GM12878 (cell line): ENCODE measurements around the gene TIGAR. TPM values are rescaled to one million over a fixed set of nuclear protein-coding genes. Genes with fewer than 3 reads are reported as not detected.
A peak's percentile ranks its signal among the peaks of the same experiment; 100 is the strongest.

Experiments used
- ATAC-seq: fragments of 200-7000 bp; cut with Tn5 transposase; 3 replicates; pipeline ENCODE4 v1.9.1; 2020; ENCODE audit warnings: mild to moderate bottlenecking, moderate library complexity
- Bru-seq: library from RNA; stranded (reverse); fragments of 400-500 nt; gene quantifications from one replicate; lab custom pipeline; 2021; lab: Mats Ljungman, UMichigan
- BruChase-seq, 2 experiments: library from RNA; stranded (reverse); fragments of 400-500 nt; gene quantifications; one replicate each; lab custom pipeline; 2021; lab: Mats Ljungman, UMichigan
- BruUV-seq: library from RNA; stranded (reverse); fragments of 400-500 nt; replicated peaks from 2 replicates; lab custom pipeline; 2021; lab: Mats Ljungman, UMichigan
- CTCF ChIA-PET: fragments of 300-600 bp; sonication (Branson Sonifier 250); formaldehyde crosslinking; extraction: SDS; loops from one replicate; lab custom pipeline; 2021; ENCODE audit warnings: inconsistent platforms; lab: Yijun Ruan, JAX
- POLR2A ChIA-PET: fragments of 350-600 bp; formaldehyde crosslinking; extraction: SDS; loops from one replicate; lab custom pipeline; 2021; ENCODE audit warnings: inconsistent platforms; lab: Charles Lee
- RAD21 ChIA-PET: fragments of 300-600 bp; sonication (Branson Sonifier 250); formaldehyde crosslinking; loops from one replicate; lab custom pipeline; 2023; ENCODE audit warnings: antibody characterized with exemption; ENCODE audit not compliant: unreplicated experiment; lab: Charles Lee
- SMC1A ChIA-PET: fragments of 300-600 bp; sonication (Branson Sonifier 250); formaldehyde crosslinking; loops from one replicate; lab custom pipeline; 2023; ENCODE audit not compliant: unreplicated experiment, uncharacterized antibody; lab: Charles Lee
- DNase-seq: peaks from one replicate; pipeline ENCODE4 v3.0.0-alpha.2; 2011; ENCODE audit warnings: low read depth, low spot score
- FAIRE-seq: peaks from 3 replicates; lab custom pipeline; 2011; peaks lifted over from hg19 to GRCh38; lab: Jason Lieb, UNC
- H2AFZ ChIP-seq: 2 replicates; pipeline ENCODE4 v1.6.0; 2011; ENCODE audit warnings: low read depth, low read length, control low read depth; ENCODE audit not compliant: control insufficient read depth
- H3K27ac ChIP-seq: 2 replicates; pipeline ENCODE4 v1.5.1; 2011; ENCODE audit warnings: control low read depth; ENCODE audit not compliant: control insufficient read depth, insufficient read depth
- H3K27me3 ChIP-seq, 2 experiments: replicated peaks in 1 of 2; 2 replicates each; pipeline versions ENCODE4 v1.6.0 to v1.6.1; 2011; ENCODE audit warnings: low read length in 1 of 2; ENCODE audit not compliant: control insufficient read depth in 2 of 2, insufficient read depth in 2 of 2
- H3K36me3 ChIP-seq, 2 experiments: 2 replicates each; pipeline ENCODE4 v1.5.1; 2011; ENCODE audit warnings: low read length in 1 of 2; ENCODE audit not compliant: control insufficient read depth in 2 of 2, insufficient read depth in 2 of 2
- H3K4me1 ChIP-seq: 2 replicates; pipeline ENCODE4 v1.6.1; 2011; ENCODE audit warnings: mild to moderate bottlenecking, low read length, moderate library complexity, mixed read lengths; ENCODE audit not compliant: control insufficient read depth, insufficient read depth
- H3K4me2 ChIP-seq: 2 replicates; pipeline ENCODE4 v1.6.0; 2011; ENCODE audit warnings: control low read depth; ENCODE audit not compliant: control insufficient read depth, insufficient read depth
- H3K4me3 ChIP-seq: fragments of 200-600 bp; sonication (generic); 2 replicates; pipeline ENCODE4 v1.5.1; 2016
- H3K79me2 ChIP-seq: 2 replicates; pipeline ENCODE4 v1.6.0; 2011; ENCODE audit warnings: low read length; ENCODE audit not compliant: control insufficient read depth, insufficient read depth
- H3K9ac ChIP-seq: 2 replicates; pipeline ENCODE4 v1.8.0; 2011; ENCODE audit warnings: low read length, control low read depth, mixed read lengths; ENCODE audit not compliant: control insufficient read depth, insufficient read depth
- H3K9me3 ChIP-seq: replicated peaks from 3 replicates; pipeline ENCODE4 v1.5.1; 2011; ENCODE audit warnings: mild to moderate bottlenecking, low read length; ENCODE audit not compliant: control insufficient read depth, insufficient read depth
- H4K20me1 ChIP-seq: 2 replicates; pipeline ENCODE4 v1.6.0; 2011; ENCODE audit not compliant: control insufficient read depth, insufficient read depth
- ASH2L ChIP-seq: fragments of 300-600, 200-600 bp; sonication (generic); IDR thresholded peaks from 2 replicates; pipeline ENCODE4 v1.6.1; 2017; ENCODE audit warnings: low read depth, mild to moderate bottlenecking, borderline replicate concordance
- CHD2 ChIP-seq: IDR thresholded peaks from 2 replicates; pipeline ENCODE4 v1.6.1; 2011; ENCODE audit warnings: low read depth, low read length, improper control_type of control experiment, borderline replicate concordance
- HCFC1 ChIP-seq: fragments of 150-350 bp; IDR thresholded peaks from 2 replicates; pipeline ENCODE4 v1.6.1; 2014; ENCODE audit warnings: low read length
- IKZF1 ChIP-seq: fragments of 450-650 bp; conservative IDR thresholded peaks from 2 replicates; pipeline ENCODE4 v1.6.1; 2017; ENCODE audit warnings: antibody characterized with exemption, mild to moderate bottlenecking
- NR2F1 ChIP-seq: fragments of 450-650 bp; conservative IDR thresholded peaks from 2 replicates; pipeline ENCODE4 v1.6.1; 2017; ENCODE audit warnings: mild to moderate bottlenecking
- POLR2A ChIP-seq: IDR thresholded peaks from 2 replicates; pipeline ENCODE4 v1.6.1; 2011; ENCODE audit warnings: low read depth, mild to moderate bottlenecking, low read length
- SMAD5 ChIP-seq: IDR thresholded peaks from 2 replicates; pipeline ENCODE4 v1.6.1; 2016; ENCODE audit warnings: antibody characterized with exemption, low read depth
- SUPT20H ChIP-seq: IDR thresholded peaks from 2 replicates; pipeline ENCODE4 v1.6.1; 2011; ENCODE audit warnings: low read depth, mild to moderate bottlenecking, low read length, moderate library complexity, borderline replicate concordance; ENCODE audit not compliant: control insufficient read depth
- TCF12 ChIP-seq: IDR thresholded peaks from 2 replicates; pipeline ENCODE4 v1.6.1; 2011; ENCODE audit warnings: low read depth, mild to moderate bottlenecking, low read length
- YY1 ChIP-seq: IDR thresholded peaks from 2 replicates; pipeline ENCODE4 v1.6.1; 2011; ENCODE audit warnings: low read depth, mild to moderate bottlenecking, low read length
- WGBS: methylation state at CpG from one replicate; pipeline ENCODE4 v1.1.6; 2016; ENCODE audit warnings: low lambda C conversion rate; ENCODE audit not compliant: insufficient replicate concordance, insufficient coverage; ENCODE audit errors: missing lambda C conversion rate; 5-methylcytosine and 5-hydroxymethylcytosine counted together
- in situ Hi-C: fragments of 300-500 bp; cut with MboI; formaldehyde crosslinking; loops from 9 replicates; pipeline ENCODE4 v1.14.3; 2018; ENCODE audit warnings: mixed read lengths
- intact Hi-C: fragments of 100-400 bp; cut with micrococcal nuclease; formaldehyde crosslinking; loops from one replicate; pipeline ENCODE4 v1.14.2; 2022; ENCODE audit not compliant: unreplicated experiment
- long read RNA-seq, 2 experiments: library from polyadenylated mRNA; unstranded; transcript quantifications; one replicate each; pipeline ENCODE4 v2.0.0, GENCODE V29; 2019 to 2020
- polyA minus RNA-seq, 3 experiments: library from RNA; depleted of rRNA, polyadenylated mRNA; stranded (reverse); fragments of >200 nt; gene quantifications; 2 replicates each; pipeline ENCODE4 v1.2.3, GENCODE V29; 2011
- polyA plus RNA-seq, 11 experiments: library from polyadenylated mRNA; depleted of rRNA in 4 of 11; unstranded in 6 of 11; stranded (reverse) in 5 of 11; fragments of >200 nt; fragmentation: Nextera tagmentation in 4 of 11; fragmentation: Illumina TruSeq in 1 of 11; extraction: Ambion mirVana in 4 of 11; extraction: Trizol in 1 of 11; gene quantifications; 1 replicate in 1 of 11; 2 replicates in 10 of 11; pipeline versions ENCODE4 v1.2.1 to v1.2.3, GENCODE V29; 2011 to 2016; ENCODE audit warnings: inconsistent platforms in 2 of 11, missing spikeins in 2 of 11, low read depth in 1 of 11
- total RNA-seq, 4 experiments: library from RNA; depleted of rRNA in 3 of 4; stranded (reverse); fragments of >200 nt in 3 of 4; fragmentation: Illumina TruSeq in 1 of 4; extraction: Trizol in 1 of 4; gene quantifications; 2 replicates each; pipeline versions ENCODE4 v1.2.1 to v1.2.3, GENCODE V29; 2013 to 2021
- TF ChIP-seq, protein P1 (sequence below): fragments of 450-650 bp; IDR thresholded peaks from 2 replicates; pipeline ENCODE4 v1.6.1; 2017; ENCODE audit warnings: low read depth, mild to moderate bottlenecking, moderate library complexity
- TF ChIP-seq, protein P2 (sequence below): fragments of 450-650 bp; IDR thresholded peaks from 2 replicates; pipeline ENCODE4 v1.6.1; 2017; ENCODE audit warnings: mild to moderate bottlenecking, low read depth, inconsistent platforms; ENCODE audit not compliant: poor library complexity, severe bottlenecking

The TIGAR gene, protein sequence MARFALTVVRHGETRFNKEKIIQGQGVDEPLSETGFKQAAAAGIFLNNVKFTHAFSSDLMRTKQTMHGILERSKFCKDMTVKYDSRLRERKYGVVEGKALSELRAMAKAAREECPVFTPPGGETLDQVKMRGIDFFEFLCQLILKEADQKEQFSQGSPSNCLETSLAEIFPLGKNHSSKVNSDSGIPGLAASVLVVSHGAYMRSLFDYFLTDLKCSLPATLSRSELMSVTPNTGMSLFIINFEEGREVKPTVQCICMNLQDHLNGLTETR
- total RNA-seq (2013; cell fraction: nucleolus; rRNA removed), result 3.7 and 4.3 TPM in 2 replicates
- total RNA-seq (2014; rRNA removed) (8.7 and 10.6 TPM in 2 replicates), total RNA-seq (2014; rRNA removed; fragmentation: Illumina TruSeq; extraction: Trizol) (10.4 and 10.7 TPM in 2 replicates), total RNA-seq (2021) (7.6 and 11.5 TPM in 2 replicates), polyA plus RNA-seq (2011; rRNA removed) (10.1 and 39.4 TPM in 2 replicates), polyA plus RNA-seq (2014; fragmentation: Illumina TruSeq; extraction: Trizol) (18.9 and 21.8 TPM in 2 replicates), polyA plus RNA-seq (2014; fragmentation: Nextera tagmentation; extraction: Ambion mirVana) (10 to 100 TPM; 32.9 to 45.7 TPM), polyA plus RNA-seq (2014; rRNA removed) (14.1 and 15.9 TPM in 2 replicates), polyA plus RNA-seq (2016; fragmentation: Nextera tagmentation; extraction: Ambion mirVana) (10 to 100 TPM; 39.0 to 40.6 TPM), polyA minus RNA-seq (2011; rRNA and poly(A)+ RNA removed) (2.7 and 3.1 TPM in 2 replicates), Bru-seq, nascent RNA (percentile 74 among the genes with signal in this experiment), BruChase-seq, experiment 1, labeled RNA remaining after a 6-hour chase (percentile 87 among the genes with signal in this experiment), BruChase-seq, experiment 2, labeled RNA remaining after a 2-hour chase (percentile 94 among the genes with signal in this experiment)
- 5.8 TPM for polyA plus RNA-seq (2011; ENCODE audit: low read depth)
- polyA plus RNA-seq (2011; cell fraction: cytosol; rRNA removed), result 4.1 and 5.4 TPM in 2 replicates
- 3.6 and 4.6 TPM in 2 replicates for polyA plus RNA-seq (2011; cell fraction: nucleus; rRNA removed)
- 7.6 and 8.1 TPM in 2 replicates for polyA plus RNA-seq (2012)
- polyA minus RNA-seq (2011; cell fraction: cytosol; rRNA and poly(A)+ RNA removed), result 0.67 and 1.2 TPM in 2 replicates
- 2.2 and 5.0 TPM in 2 replicates for polyA minus RNA-seq (2011; cell fraction: nucleus; rRNA and poly(A)+ RNA removed)
- long read RNA-seq, experiment 1, transcript TIGAR-201 (6 exons, 2,782 nt), result major isoform, 60 of 62 reads
- long read RNA-seq, experiment 1, partial matches to known transcripts, result 1 of 62 reads
- long read RNA-seq, experiment 1, other reads (novel, unspliced or antisense), result 1 of 62 reads
- long read RNA-seq, experiment 2, transcript TIGAR-201 (6 exons, 2,782 nt), result major isoform, 336 of 357 reads
- long read RNA-seq, experiment 2, partial matches to known transcripts, result 6 of 357 reads
- long read RNA-seq, experiment 2, other reads (novel, unspliced or antisense), result 15 of 357 reads

DNA sequence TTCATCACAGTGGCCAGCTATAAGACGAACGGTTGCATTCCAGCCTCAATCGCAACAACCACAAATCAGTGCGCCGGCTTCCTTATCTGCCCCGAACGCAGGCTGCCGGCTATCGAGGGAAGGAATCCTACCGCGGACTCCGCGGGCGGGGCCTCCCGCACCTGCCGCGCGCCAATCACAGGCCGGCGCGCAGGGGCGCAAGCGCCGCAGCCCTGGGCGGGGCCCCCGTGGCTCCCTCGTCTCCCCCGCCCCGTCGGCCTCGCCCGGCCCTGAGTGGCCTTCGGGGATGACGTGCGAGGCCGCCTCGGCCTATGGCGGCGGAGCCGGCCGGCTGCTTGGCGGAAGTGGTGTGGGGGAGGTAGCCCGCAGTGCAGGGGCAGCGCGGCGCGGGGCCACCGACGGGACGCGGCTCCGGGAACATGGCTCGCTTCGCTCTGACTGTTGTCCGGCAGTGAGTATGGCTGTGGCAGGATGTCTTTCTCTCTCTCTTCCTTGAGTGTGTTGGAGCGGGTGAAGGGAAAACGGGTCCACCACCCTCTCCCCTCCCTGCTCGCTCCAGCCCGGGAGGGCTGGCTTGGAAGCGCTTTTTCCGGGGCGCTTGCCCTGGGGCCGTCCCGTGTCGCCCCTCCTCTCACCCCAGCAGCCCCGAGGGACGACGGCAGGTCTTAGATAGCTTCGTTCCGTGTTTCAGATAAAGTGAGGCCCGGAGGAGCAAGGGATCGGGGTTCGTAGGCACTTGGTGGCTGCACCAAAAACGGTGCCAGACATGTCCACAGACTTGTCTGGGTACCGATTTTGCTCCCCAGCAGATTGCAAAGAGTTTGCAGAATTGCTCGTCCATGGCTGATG, at the start of gene TIGAR:
TSS of gene TIGAR (plus strand) at position 361 of the 849 bp plus-strand sequence. CDS start at position 420, 59 bp downstream.
- in situ Hi-C loops, result no loop called here
- H3K79me2 ChIP-seq, result peaks cover 36% of the 10 kb centered on the region
- SMC1A ChIA-PET, result interaction anchor here (1.2 to 1.9 kb wide), 4 partner anchors 44 to 323 kb away, joined by 3 to 14 read pairs (median 4); no protein-coding TSS in a partner anchor
- TSS peak; percentile 80 for BruUV-seq
- H3K27ac ChIP-seq, result peak within 1 kb of the TSS; percentile 90
- H3K4me1 ChIP-seq, result peaks cover 3% of the 10 kb centered on the region; the same call in 1 of the 2 replicates
- FAIRE-seq (peak; percentile 76), ATAC-seq (peak; percentile 96), DNase-seq (peak; percentile 70)
- POLR2A ChIA-PET, result interaction anchor here (0.8 to 1.6 kb wide), 4 partner anchors 10 to 219 kb away, joined by 3 to 4 read pairs (median 3); no protein-coding TSS in a partner anchor
- under 1% methylated on average over 67 of the region's 76 CpGs for WGBS
- H3K4me2 ChIP-seq, result peak within 1 kb of the TSS; percentile 68
- peak within 1 kb of the TSS; percentile 89 for H3K9ac ChIP-seq
- no peaks in the 10 kb centered on the region for H3K9me3 ChIP-seq
- intact Hi-C loops, result loop anchor here (5.0 kb wide), 1 partner anchor 216 kb away; the partner anchor contains the start of gene RAD51AP1
- CTCF ChIA-PET, result interaction anchor here (1.4 to 2.0 kb wide), 3 partner anchors 10 to 43 kb away, joined by 3 to 5 read pairs (median 5); no protein-coding TSS in a partner anchor
- RAD21 ChIA-PET, result interaction anchor here (0.5 to 1.6 kb wide), 3 partner anchors 49 to 213 kb away, joined by 5 to 6 read pairs (median 5); no protein-coding TSS in a partner anchor
- peak within 1 kb of the TSS; percentile 92 for H2AFZ ChIP-seq
- H4K20me1 ChIP-seq, result no peaks in the 10 kb centered on the region
- H3K4me3 ChIP-seq, result peak within 1 kb of the TSS; percentile 88
- H3K27me3 ChIP-seq, result no peaks in the 10 kb centered on the region
- H3K36me3 ChIP-seq, result no peaks in the 10 kb centered on the region; a peak in 1 of 4 replicates
- peak; percentile 86 for TF ChIP-seq IKZF1
- TF ChIP-seq ASH2L, result peak; percentile 70; the same call in 1 of the 2 replicates
- peak; percentile 9; the same call in 1 of the 2 replicates for TF ChIP-seq TCF12
- peak; percentile 77; the same call in 1 of the 2 replicates for TF ChIP-seq YY1
- TF ChIP-seq SUPT20H, result no peak
- TF ChIP-seq CHD2, result peak; percentile 77; the same call in 1 of the 2 replicates
- TF ChIP-seq POLR2A, result peak; percentile 100
- TF ChIP-seq, protein P1, sequence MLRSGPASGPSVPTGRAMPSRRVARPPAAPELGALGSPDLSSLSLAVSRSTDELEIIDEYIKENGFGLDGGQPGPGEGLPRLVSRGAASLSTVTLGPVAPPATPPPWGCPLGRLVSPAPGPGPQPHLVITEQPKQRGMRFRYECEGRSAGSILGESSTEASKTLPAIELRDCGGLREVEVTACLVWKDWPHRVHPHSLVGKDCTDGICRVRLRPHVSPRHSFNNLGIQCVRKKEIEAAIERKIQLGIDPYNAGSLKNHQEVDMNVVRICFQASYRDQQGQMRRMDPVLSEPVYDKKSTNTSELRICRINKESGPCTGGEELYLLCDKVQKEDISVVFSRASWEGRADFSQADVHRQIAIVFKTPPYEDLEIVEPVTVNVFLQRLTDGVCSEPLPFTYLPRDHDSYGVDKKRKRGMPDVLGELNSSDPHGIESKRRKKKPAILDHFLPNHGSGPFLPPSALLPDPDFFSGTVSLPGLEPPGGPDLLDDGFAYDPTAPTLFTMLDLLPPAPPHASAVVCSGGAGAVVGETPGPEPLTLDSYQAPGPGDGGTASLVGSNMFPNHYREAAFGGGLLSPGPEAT, result peak; percentile 39; the same call in 1 of the 2 replicates
- TF ChIP-seq HCFC1, result peak; percentile 41; the same call in 1 of the 2 replicates
- peak; percentile 60; the same call in 1 of the 2 replicates for TF ChIP-seq NR2F1
- TF ChIP-seq, protein P2, sequence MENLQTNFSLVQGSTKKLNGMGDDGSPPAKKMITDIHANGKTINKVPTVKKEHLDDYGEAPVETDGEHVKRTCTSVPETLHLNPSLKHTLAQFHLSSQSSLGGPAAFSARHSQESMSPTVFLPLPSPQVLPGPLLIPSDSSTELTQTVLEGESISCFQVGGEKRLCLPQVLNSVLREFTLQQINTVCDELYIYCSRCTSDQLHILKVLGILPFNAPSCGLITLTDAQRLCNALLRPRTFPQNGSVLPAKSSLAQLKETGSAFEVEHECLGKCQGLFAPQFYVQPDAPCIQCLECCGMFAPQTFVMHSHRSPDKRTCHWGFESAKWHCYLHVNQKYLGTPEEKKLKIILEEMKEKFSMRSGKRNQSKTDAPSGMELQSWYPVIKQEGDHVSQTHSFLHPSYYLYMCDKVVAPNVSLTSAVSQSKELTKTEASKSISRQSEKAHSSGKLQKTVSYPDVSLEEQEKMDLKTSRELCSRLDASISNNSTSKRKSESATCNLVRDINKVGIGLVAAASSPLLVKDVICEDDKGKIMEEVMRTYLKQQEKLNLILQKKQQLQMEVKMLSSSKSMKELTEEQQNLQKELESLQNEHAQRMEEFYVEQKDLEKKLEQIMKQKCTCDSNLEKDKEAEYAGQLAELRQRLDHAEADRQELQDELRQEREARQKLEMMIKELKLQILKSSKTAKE, result peak; percentile 16
- TF ChIP-seq SMAD5, result peak; percentile 63; the same call in 1 of the 2 replicates
